ENCODE measurements around the gene PBX3. TPM values are rescaled to one million over a fixed set of nuclear protein-coding genes. Genes with fewer than 3 reads are reported as not detected.

The PBX3 gene
- total RNA-seq, 3 donors from 2014 or later (not counting 1 experiment from before 2014, with no cell fraction given), result 42.1 to 46.9 (median 44.6) TPM

DNA sequence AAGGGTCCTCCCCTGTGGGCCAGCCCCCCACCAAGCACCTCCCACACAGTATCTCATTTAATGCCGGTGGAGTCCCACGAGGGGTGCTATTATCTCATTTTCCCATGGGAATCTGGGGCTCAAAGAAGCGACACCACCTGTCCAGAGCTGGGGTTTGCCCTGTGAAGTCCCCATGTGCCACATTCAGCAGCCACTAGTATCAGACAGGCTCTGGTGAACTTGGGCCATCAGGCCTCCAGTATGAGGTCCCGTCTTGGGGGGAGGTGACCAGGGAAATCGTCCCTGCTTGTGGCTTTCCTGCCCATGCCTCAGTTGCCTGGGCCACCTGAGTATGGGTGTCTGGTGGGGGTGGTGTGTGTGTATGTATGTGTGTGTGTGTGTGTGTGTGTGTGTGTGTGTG lies 222.7 kb downstream of the PBX3 start:
- Histone ChIP-seq H3K27me3 (ENCODE audit: control insufficient read depth, insufficient read depth, low read length) (no peaks in the 10 kb centered on the region), H3K4me3 (ENCODE audit: low read length) (no peak overlapping the region), H3K36me3 (ENCODE audit: control insufficient read depth, insufficient read depth, low read length) (peaks cover 9% of the 10 kb centered on the region), H3K9me3 (ENCODE audit: control insufficient read depth, insufficient read depth, low read length) (peaks cover 3% of the 10 kb centered on the region), H3K4me1 (ENCODE audit: control insufficient read depth, insufficient read depth, low read length) (no peaks in the 10 kb centered on the region), H3K27ac (ENCODE audit: low read length) (no peak overlapping the region)
- Mint-ChIP-seq H3K4me1 (no peaks in the 10 kb centered on the region), H3K27me3 (ENCODE audit: low read depth in 2 of 2) (no peaks in the 10 kb centered on the region), H3K27ac (no peak overlapping the region), H3K4me3 (no peak overlapping the region), H3K36me3 (peaks cover 12% of the 10 kb centered on the region), H3K9me3 (no peaks in the 10 kb centered on the region)
- intact Hi-C loops (cut with micrococcal nuclease), result no loop called here
- TF ChIP-seq, protein P1, sequence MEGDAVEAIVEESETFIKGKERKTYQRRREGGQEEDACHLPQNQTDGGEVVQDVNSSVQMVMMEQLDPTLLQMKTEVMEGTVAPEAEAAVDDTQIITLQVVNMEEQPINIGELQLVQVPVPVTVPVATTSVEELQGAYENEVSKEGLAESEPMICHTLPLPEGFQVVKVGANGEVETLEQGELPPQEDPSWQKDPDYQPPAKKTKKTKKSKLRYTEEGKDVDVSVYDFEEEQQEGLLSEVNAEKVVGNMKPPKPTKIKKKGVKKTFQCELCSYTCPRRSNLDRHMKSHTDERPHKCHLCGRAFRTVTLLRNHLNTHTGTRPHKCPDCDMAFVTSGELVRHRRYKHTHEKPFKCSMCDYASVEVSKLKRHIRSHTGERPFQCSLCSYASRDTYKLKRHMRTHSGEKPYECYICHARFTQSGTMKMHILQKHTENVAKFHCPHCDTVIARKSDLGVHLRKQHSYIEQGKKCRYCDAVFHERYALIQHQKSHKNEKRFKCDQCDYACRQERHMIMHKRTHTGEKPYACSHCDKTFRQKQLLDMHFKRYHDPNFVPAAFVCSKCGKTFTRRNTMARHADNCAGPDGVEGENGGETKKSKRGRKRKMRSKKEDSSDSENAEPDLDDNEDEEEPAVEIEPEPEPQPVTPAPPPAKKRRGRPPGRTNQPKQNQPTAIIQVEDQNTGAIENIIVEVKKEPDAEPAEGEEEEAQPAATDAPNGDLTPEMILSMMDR (IDR thresholded peaks at IDR 0.05), result no peak
- peak in 1 of 3 donors; percentile 47 for ATAC-seq
- no peak for DNase-seq
- 70% methylated on average over 5 of the region's 5 CpGs for WGBS (ENCODE audit: insufficient coverage)

DNA sequence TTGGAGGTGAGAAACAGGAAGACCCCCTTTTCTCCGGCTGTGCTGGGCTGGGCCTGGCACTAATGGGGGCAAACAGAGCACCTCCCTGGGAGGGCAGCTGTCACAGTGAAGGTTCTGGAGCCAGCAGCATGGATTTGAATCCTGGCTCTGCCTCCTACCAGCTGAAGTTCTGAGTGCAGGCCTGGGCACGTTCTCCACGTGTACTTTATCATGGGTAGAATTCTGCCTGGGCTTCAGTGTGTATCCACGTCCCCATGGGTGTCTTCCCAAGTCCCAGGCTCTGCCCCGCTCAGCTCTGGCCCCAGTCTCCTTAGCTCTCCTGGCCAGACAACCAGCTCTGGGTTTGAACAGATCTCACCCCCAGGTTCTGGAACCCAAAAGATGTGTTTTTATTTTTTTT lies 223.2 kb downstream of the PBX3 start:
- Histone ChIP-seq H3K27me3 (ENCODE audit: control insufficient read depth, insufficient read depth, low read length) (no peaks in the 10 kb centered on the region), H3K4me3 (ENCODE audit: low read length) (no peak overlapping the region), H3K36me3 (ENCODE audit: control insufficient read depth, insufficient read depth, low read length) (peaks cover 9% of the 10 kb centered on the region), H3K27ac (ENCODE audit: low read length) (no peak overlapping the region), H3K9me3 (ENCODE audit: control insufficient read depth, insufficient read depth, low read length) (peaks cover 3% of the 10 kb centered on the region), H3K4me1 (ENCODE audit: control insufficient read depth, insufficient read depth, low read length) (no peaks in the 10 kb centered on the region)
- intact Hi-C loops (cut with micrococcal nuclease), result no loop called here
- 94% methylated on average over 5 of the region's 5 CpGs for WGBS (ENCODE audit: insufficient coverage)
- TF ChIP-seq, protein P1 (IDR thresholded peaks at IDR 0.05), result no peak
- no peak for ATAC-seq
- Mint-ChIP-seq H3K27ac (no peak overlapping the region), H3K27me3 (ENCODE audit: low read depth in 2 of 2) (no peaks in the 10 kb centered on the region), H3K4me1 (no peaks in the 10 kb centered on the region), H3K36me3 (peaks cover 10% of the 10 kb centered on the region), H3K9me3 (no peaks in the 10 kb centered on the region), H3K4me3 (no peak overlapping the region)
- DNase-seq, result no peak

DNA sequence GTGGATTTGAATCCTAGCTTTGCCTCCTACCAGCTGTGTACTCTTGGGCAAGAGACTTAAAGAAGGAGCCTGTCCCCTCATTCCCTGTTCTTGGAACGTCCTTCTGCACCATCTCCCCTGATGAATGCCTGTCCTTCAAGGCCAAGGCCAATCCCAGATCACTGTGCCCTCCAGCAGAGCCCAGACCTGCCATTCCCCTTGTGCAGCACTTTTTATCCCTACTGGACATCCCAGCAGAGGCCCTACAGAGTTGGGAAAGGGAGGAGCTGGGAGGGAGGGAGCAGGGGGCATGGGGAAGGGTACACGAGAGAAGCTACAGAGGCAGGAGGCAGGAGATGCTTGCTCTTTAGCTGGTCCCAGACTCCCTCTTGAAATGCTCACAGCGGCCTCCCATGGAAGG lies 223.9 kb downstream of the PBX3 start:
- no peak overlapping the region for H3K4me3 Mint-ChIP-seq
- Histone ChIP-seq H3K27ac (ENCODE audit: low read length) (no peak overlapping the region), H3K4me1 (ENCODE audit: control insufficient read depth, insufficient read depth, low read length) (no peaks in the 10 kb centered on the region), H3K9me3 (ENCODE audit: control insufficient read depth, insufficient read depth, low read length) (peaks cover 3% of the 10 kb centered on the region), H3K27me3 (ENCODE audit: control insufficient read depth, insufficient read depth, low read length) (no peaks in the 10 kb centered on the region), H3K36me3 (ENCODE audit: control insufficient read depth, insufficient read depth, low read length) (peaks cover 8% of the 10 kb centered on the region), H3K4me3 (ENCODE audit: low read length) (no peak overlapping the region)
- WGBS (ENCODE audit: insufficient coverage), result 88% methylated on average over 3 of the region's 3 CpGs
- DNase-seq (no peak), ATAC-seq (no peak)
- H3K36me3 Mint-ChIP-seq, result peaks cover 5% of the 10 kb centered on the region
- H3K27me3 Mint-ChIP-seq (ENCODE audit: low read depth in 2 of 2), result no peaks in the 10 kb centered on the region
- intact Hi-C loops (cut with micrococcal nuclease), result no loop called here
- no peaks in the 10 kb centered on the region for H3K9me3 Mint-ChIP-seq
- TF ChIP-seq, protein P1 (IDR thresholded peaks at IDR 0.05), result no peak
- no peaks in the 10 kb centered on the region for H3K4me1 Mint-ChIP-seq
- no peak overlapping the region for H3K27ac Mint-ChIP-seq

DNA sequence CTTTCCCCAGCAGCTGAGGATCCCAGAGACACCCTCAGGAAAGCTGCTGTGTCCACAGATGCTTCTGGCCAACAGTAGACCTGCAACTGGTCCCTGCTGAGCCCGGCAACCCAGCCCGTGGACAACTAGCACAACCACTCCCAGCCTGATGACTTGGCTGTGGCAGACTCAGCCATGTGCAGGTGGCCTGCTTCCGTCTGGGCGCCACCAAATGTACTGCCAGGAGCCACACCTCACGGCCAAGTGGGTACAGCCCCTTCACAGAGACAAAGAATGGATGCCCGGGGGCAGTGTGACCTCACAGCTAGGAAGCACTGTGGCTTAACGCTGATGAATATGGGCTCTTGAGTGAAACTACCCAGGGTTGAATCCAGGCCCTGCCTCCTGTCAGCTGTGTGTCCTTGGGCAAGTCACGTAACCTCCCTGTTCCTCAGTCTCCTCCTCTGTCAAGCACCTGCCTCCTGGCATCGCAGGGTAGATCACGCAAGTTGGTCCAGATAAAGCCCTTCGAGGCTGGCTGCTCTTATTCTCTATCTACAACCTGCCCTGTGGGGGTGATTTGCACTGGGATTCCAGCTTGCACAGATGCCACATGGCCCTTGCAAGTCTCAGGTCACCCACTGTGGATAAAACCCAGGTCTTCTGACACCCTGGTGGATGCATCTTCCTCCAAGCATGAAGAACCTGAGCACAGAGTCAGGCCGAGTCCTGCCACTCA lies 225.0 kb downstream of the PBX3 start:
- no peak overlapping the region for H3K27ac ChIP-seq (ENCODE audit: low read length)

More for the DNA sequence above, 225.0 kb downstream of the PBX3 start:
- H3K4me1 ChIP-seq (ENCODE audit: control insufficient read depth, insufficient read depth, low read length), result no peaks in the 10 kb centered on the region
- peaks cover 3% of the 10 kb centered on the region for H3K9me3 ChIP-seq (ENCODE audit: control insufficient read depth, insufficient read depth, low read length)
- no peaks in the 10 kb centered on the region for H3K4me1 Mint-ChIP-seq
- H3K36me3 Mint-ChIP-seq, result peaks cover 2% of the 10 kb centered on the region
- no peaks in the 10 kb centered on the region for H3K27me3 ChIP-seq (ENCODE audit: control insufficient read depth, insufficient read depth, low read length)
- H3K9me3 Mint-ChIP-seq, result no peaks in the 10 kb centered on the region
- intact Hi-C loops (cut with micrococcal nuclease), result no loop called here
- no peaks in the 10 kb centered on the region for H3K27me3 Mint-ChIP-seq (ENCODE audit: low read depth in 2 of 2)
- H3K4me3 ChIP-seq (ENCODE audit: low read length), result no peak overlapping the region
- DNase-seq, result no peak
- 94% methylated on average over 12 of the region's 12 CpGs for WGBS (ENCODE audit: insufficient coverage)
- H3K4me3 Mint-ChIP-seq, result no peak overlapping the region
- H3K27ac Mint-ChIP-seq, result no peak overlapping the region
- TF ChIP-seq, protein P1 (IDR thresholded peaks at IDR 0.05), result no peak
- H3K36me3 ChIP-seq (ENCODE audit: control insufficient read depth, insufficient read depth, low read length), result no peaks in the 10 kb centered on the region
- ATAC-seq, result no peak

All from natural killer cell (primary cell).